GM18508 (cell line): ENCODE measurements around the gene ANTKMT.

Source experiments
- ATAC-seq: cut with Tn5 transposase; IDR thresholded peaks from one replicate; pipeline ENCODE4 v1.9.1; 2021; ENCODE audit warnings: moderate number of reproducible peaks; ENCODE audit not compliant: insufficient read depth, unreplicated experiment

ANTKMT gene

GRCh38 chr16:725463-726187 lies 4.7 kb downstream of the ANTKMT start:
- ATAC-seq: no peak

- ATAC-seq: no peak
Measured at GRCh38 chr16:726188-726437, 5.2 kb downstream of the ANTKMT start.

- ATAC-seq: no peak
Measured at GRCh38 chr16:726438-727290, 5.7 kb downstream of the ANTKMT start, which contains the start of the genes CCDC78 and HAGHL. TSS of gene CCDC78 (minus strand) at chr16:726443. CDS start at chr16:726367, 76 bp downstream. TSS of gene HAGHL (plus strand) at chr16:727106. CDS start at chr16:727510, 404 bp downstream.

GRCh38 chr16:727291-727977 lies 6.5 kb downstream of the ANTKMT start:
- no peak for ATAC-seq

GRCh38 chr16:728131-728889 lies 7.4 kb downstream of the ANTKMT start:
- no peak for ATAC-seq

- ATAC-seq: no peak
Measured at GRCh38 chr16:728890-729744, 8.2 kb downstream of the ANTKMT start.

GRCh38 chr16:729768-730665 lies 9.1 kb downstream of the ANTKMT start:
- no peak for ATAC-seq

- no peak for ATAC-seq
Measured at GRCh38 chr16:730666-731509, 9.9 kb downstream of the ANTKMT start.

- no peak for ATAC-seq
Measured at GRCh38 chr16:732332-732731, 11.4 kb downstream of the ANTKMT start.

GRCh38 chr16:732936-733335 lies 12.0 kb downstream of the ANTKMT start:
- ATAC-seq: no peak

GRCh38 chr16:733382-734207 lies 12.6 kb downstream of the ANTKMT start:
- ATAC-seq: no peak

GRCh38 chr16:734208-734980 lies 13.4 kb downstream of the ANTKMT start:
- ATAC-seq: no peak

- no peak for ATAC-seq
Measured at GRCh38 chr16:734981-735881, 14.3 kb downstream of the ANTKMT start.

- no peak for ATAC-seq
Measured at GRCh38 chr16:735982-736453, 15.1 kb downstream of the ANTKMT start.

GRCh38 chr16:736936-737481 lies 16.1 kb downstream of the ANTKMT start:
- no peak for ATAC-seq
